ENCODE results near the gene FRMD5. TPM values are rescaled to one million over a fixed set of nuclear protein-coding genes. Genes with fewer than 3 reads are reported as not detected.

Gene FRMD5
- total and polyA plus RNA-seq, 2 experiments from 2014 or later = 5.9 to 10.1 TPM

DNA sequence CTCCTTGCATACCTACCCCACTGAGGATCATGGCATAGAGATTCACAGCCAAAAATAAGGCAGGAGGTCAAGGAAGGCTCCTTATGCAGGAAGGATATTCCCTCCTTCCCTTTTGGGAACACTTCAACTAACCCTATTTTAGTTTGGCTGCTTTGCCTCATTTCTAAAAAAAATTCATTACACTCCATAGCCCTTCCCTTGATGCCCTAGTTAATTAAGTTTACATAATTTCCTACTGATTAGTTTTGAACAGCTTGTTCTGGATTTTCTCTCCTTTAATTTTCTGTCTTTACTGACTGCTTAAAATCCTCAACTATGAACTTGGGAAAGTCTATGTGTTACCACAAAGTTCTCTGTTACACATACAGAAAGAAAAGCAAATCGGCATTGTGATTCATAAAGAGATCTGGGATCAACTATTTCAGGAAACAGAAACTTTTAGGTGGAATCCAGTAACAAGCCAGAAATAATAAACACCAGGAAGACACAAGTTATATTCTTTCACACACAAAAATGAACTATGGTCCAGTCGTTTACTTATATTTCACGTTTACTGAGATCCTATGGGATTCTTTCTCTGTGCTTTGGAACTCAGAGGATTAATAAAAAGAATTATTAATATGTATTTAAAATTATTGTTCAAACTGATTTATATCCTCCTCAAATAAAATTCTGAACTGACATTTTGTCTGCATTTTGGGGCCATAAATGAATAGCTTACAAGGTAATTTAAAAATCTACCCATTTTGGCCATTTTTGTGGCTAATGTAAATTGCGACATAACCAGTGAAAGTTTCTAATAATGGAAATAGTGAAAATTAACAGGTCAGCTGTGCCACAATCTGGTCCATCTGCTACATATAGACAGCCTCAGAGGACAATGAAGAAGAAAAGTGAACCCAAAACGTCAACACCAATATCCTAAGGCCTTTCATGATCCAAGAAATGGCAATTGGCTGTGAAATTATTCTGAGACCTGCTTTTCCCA, 113.8 kb downstream of the FRMD5 start:
- Histone ChIP-seq H3K9me2 (ENCODE audit: insufficient read depth) (no peaks in the 10 kb centered on the region), H4K20me1 (replicated peaks; ENCODE audit: insufficient read depth) (no peaks in the 10 kb centered on the region), H3K27ac (ENCODE audit: low read depth) (no peak overlapping the region), H3K4me3 (no peak overlapping the region), H3K36me3 (ENCODE audit: insufficient read depth) (no peaks in the 10 kb centered on the region), H3F3A (replicated peaks; ENCODE audit: low read depth) (no peaks in the 10 kb centered on the region), H2AFZ (no peak overlapping the region), H3K27me3 (ENCODE audit: insufficient read depth) (no peaks in the 10 kb centered on the region), H3K79me2 (replicated peaks; ENCODE audit: insufficient read depth) (no peaks in the 10 kb centered on the region), H3K4me2 (no peak overlapping the region), H3K4me1 (ENCODE audit: insufficient read depth) (no peaks in the 10 kb centered on the region)
- H3K36me3 Mint-ChIP-seq (ENCODE audit: low read depth) = 0 out of 3 replicates have a peak, but pooled peaks cover 3% of the 10 kb centered on the region
- H3K9me3 Mint-ChIP-seq = peaks cover 2% of the 10 kb centered on the region; the same call in 1 of the 3 replicates
- DNase-seq (ENCODE audit: low spot score) (no peak), ATAC-seq (no peak)
- no peak overlapping the region for H3K27ac Mint-ChIP-seq
- H3K27me3 Mint-ChIP-seq (ENCODE audit: insufficient read depth, low read depth, poor library complexity) = no peaks in the 10 kb centered on the region
- TF ChIP-seq STAT1 (IDR thresholded peaks at IDR 0.05; ENCODE audit: unreplicated experiment) (no peak), EZH2 (IDR thresholded peaks at IDR 0.05; ENCODE audit: low read depth, unreplicated experiment) (no peak), JUNB (IDR thresholded peaks at IDR 0.05; ENCODE audit: unreplicated experiment) (no peak)
- no peak overlapping the region for H3K4me3 Mint-ChIP-seq
- H3K4me1 Mint-ChIP-seq = peaks cover 3% of the 10 kb centered on the region; the same call in 1 of the 3 replicates

DNA sequence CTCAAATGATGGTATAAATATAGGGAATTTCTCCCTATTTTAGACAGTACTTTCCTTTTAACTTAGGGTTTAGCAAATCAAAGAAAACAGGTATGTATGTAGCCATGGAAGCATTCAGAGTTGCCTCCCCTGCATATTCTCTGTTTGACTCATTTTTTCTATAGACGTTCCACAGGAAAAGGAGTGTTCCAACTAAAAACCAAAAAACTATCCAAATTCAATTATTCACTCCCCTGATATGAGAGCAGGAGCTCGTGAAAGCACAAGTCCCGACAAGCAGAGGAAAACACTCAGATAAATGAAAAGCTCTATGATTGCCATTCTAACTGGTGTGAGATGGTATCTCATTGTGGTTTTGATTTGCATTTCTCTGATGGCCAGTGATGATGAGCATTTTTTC, 119.5 kb downstream of the FRMD5 start:
- H3K9me2 ChIP-seq (ENCODE audit: insufficient read depth) = no peaks in the 10 kb centered on the region
- ATAC-seq = no peak
- H3K4me1 ChIP-seq (ENCODE audit: insufficient read depth) = 0 out of 2 replicates have a peak, but pooled peaks cover 4% of the 10 kb centered on the region
- Mint-ChIP-seq H3K27ac (no peak overlapping the region), H3K27me3 (ENCODE audit: insufficient read depth, low read depth, poor library complexity) (no peaks in the 10 kb centered on the region), H3K4me3 (no peak overlapping the region), H3K9me3 (peaks cover 8% of the 10 kb centered on the region; the same call in 2 of the 3 replicates), H3K4me1 (peaks cover 2% of the 10 kb centered on the region; the same call in 1 of the 3 replicates), H3K36me3 (ENCODE audit: low read depth) (peaks cover 9% of the 10 kb centered on the region; the same call in 2 of the 3 replicates)
- no peaks in the 10 kb centered on the region for H3K27me3 ChIP-seq (ENCODE audit: insufficient read depth)
- no peaks in the 10 kb centered on the region for H3K79me2 ChIP-seq (replicated peaks; ENCODE audit: insufficient read depth)
- no peak overlapping the region for H3K4me3 ChIP-seq
- H3K27ac ChIP-seq (ENCODE audit: low read depth) = no peak overlapping the region
- no peaks in the 10 kb centered on the region for H3F3A ChIP-seq (replicated peaks; ENCODE audit: low read depth)
- H3K36me3 ChIP-seq (ENCODE audit: insufficient read depth) = no peaks in the 10 kb centered on the region
- DNase-seq (ENCODE audit: low spot score) = no peak
- H2AFZ ChIP-seq = no peak overlapping the region
- no peaks in the 10 kb centered on the region for H4K20me1 ChIP-seq (replicated peaks; ENCODE audit: insufficient read depth)
- H3K4me2 ChIP-seq = no peak overlapping the region
- TF ChIP-seq EZH2 (IDR thresholded peaks at IDR 0.05; ENCODE audit: low read depth, unreplicated experiment) (no peak), EZH2phosphoT487 (IDR thresholded peaks at IDR 0.05; ENCODE audit: unreplicated experiment) (no peak), CREB1 (CRISPR knock-in tag; IDR thresholded peaks at IDR 0.05; ENCODE audit: low read depth) (no peak), JUNB (IDR thresholded peaks at IDR 0.05; ENCODE audit: unreplicated experiment) (no peak), POLR2AphosphoS5 (IDR thresholded peaks at IDR 0.05; ENCODE audit: low read depth) (no peak), ZNF331 (CRISPR knock-in tag; IDR thresholded peaks at IDR 0.05; ENCODE audit: low read depth) (no peak), STAT1 (IDR thresholded peaks at IDR 0.05; ENCODE audit: unreplicated experiment) (no peak)

DNA sequence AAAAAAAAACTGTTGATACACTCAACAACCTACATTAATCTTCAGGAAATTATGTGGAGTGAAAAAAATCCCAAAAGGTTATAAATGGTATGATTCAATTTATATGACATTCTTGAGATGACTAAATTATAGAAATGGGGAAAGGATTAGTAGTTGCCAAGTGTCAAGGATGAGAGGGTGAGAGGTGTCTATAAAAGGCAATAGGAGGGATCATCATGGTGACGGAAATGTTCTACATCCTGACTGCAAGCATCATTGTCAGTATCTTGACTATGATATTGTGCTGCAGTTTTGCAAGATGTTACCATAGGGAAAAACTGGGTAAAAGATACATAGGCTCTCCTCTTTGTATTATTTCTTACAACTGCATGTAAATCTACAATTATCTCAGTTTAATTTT, 125.6 kb downstream of the FRMD5 start:
- Mint-ChIP-seq H3K36me3 (ENCODE audit: low read depth) (no peaks in the 10 kb centered on the region), H3K27ac (no peak overlapping the region), H3K9me3 (no peaks in the 10 kb centered on the region), H3K27me3 (ENCODE audit: insufficient read depth, low read depth, poor library complexity) (no peaks in the 10 kb centered on the region), H3K4me3 (no peak overlapping the region), H3K4me1 (peaks cover 5% of the 10 kb centered on the region; the same call in 2 of the 3 replicates)
- no peak overlapping the region for H2AFZ ChIP-seq
- no peak overlapping the region for H3K27ac ChIP-seq (ENCODE audit: low read depth)
- no peaks in the 10 kb centered on the region for H3K27me3 ChIP-seq (ENCODE audit: insufficient read depth)
- no peak for ATAC-seq
- H3K4me2 ChIP-seq = no peak overlapping the region
- 0 out of 2 replicates have a peak, but pooled peaks cover 4% of the 10 kb centered on the region for H4K20me1 ChIP-seq (replicated peaks; ENCODE audit: insufficient read depth)
- H3K4me1 ChIP-seq (ENCODE audit: insufficient read depth) = no peaks in the 10 kb centered on the region
- TF ChIP-seq EZH2phosphoT487 (IDR thresholded peaks at IDR 0.05; ENCODE audit: unreplicated experiment) = no peak
- TF ChIP-seq POLR2AphosphoS5 (IDR thresholded peaks at IDR 0.05; ENCODE audit: low read depth) = no peak
- TF ChIP-seq, protein P1, sequence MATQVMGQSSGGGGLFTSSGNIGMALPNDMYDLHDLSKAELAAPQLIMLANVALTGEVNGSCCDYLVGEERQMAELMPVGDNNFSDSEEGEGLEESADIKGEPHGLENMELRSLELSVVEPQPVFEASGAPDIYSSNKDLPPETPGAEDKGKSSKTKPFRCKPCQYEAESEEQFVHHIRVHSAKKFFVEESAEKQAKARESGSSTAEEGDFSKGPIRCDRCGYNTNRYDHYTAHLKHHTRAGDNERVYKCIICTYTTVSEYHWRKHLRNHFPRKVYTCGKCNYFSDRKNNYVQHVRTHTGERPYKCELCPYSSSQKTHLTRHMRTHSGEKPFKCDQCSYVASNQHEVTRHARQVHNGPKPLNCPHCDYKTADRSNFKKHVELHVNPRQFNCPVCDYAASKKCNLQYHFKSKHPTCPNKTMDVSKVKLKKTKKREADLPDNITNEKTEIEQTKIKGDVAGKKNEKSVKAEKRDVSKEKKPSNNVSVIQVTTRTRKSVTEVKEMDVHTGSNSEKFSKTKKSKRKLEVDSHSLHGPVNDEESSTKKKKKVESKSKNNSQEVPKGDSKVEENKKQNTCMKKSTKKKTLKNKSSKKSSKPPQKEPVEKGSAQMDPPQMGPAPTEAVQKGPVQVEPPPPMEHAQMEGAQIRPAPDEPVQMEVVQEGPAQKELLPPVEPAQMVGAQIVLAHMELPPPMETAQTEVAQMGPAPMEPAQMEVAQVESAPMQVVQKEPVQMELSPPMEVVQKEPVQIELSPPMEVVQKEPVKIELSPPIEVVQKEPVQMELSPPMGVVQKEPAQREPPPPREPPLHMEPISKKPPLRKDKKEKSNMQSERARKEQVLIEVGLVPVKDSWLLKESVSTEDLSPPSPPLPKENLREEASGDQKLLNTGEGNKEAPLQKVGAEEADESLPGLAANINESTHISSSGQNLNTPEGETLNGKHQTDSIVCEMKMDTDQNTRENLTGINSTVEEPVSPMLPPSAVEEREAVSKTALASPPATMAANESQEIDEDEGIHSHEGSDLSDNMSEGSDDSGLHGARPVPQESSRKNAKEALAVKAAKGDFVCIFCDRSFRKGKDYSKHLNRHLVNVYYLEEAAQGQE (IDR thresholded peaks at IDR 0.05; ENCODE audit: unreplicated experiment) = no peak
- no peak for TF ChIP-seq EZH2 (IDR thresholded peaks at IDR 0.05; ENCODE audit: low read depth, unreplicated experiment)
- no peak for TF ChIP-seq STAT1 (IDR thresholded peaks at IDR 0.05; ENCODE audit: unreplicated experiment)
- no peak for TF ChIP-seq CREB1 (CRISPR knock-in tag; IDR thresholded peaks at IDR 0.05; ENCODE audit: low read depth)
- TF ChIP-seq, protein P2, sequence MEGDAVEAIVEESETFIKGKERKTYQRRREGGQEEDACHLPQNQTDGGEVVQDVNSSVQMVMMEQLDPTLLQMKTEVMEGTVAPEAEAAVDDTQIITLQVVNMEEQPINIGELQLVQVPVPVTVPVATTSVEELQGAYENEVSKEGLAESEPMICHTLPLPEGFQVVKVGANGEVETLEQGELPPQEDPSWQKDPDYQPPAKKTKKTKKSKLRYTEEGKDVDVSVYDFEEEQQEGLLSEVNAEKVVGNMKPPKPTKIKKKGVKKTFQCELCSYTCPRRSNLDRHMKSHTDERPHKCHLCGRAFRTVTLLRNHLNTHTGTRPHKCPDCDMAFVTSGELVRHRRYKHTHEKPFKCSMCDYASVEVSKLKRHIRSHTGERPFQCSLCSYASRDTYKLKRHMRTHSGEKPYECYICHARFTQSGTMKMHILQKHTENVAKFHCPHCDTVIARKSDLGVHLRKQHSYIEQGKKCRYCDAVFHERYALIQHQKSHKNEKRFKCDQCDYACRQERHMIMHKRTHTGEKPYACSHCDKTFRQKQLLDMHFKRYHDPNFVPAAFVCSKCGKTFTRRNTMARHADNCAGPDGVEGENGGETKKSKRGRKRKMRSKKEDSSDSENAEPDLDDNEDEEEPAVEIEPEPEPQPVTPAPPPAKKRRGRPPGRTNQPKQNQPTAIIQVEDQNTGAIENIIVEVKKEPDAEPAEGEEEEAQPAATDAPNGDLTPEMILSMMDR (conservative IDR thresholded peaks at IDR 0.05; ENCODE audit: low read depth in 2 of 2) = no peak
- no peak for TF ChIP-seq ZNF114 (CRISPR knock-in tag; IDR thresholded peaks at IDR 0.05)
- no peak for TF ChIP-seq ZNF331 (CRISPR knock-in tag; IDR thresholded peaks at IDR 0.05; ENCODE audit: low read depth)
- TF ChIP-seq JUNB (IDR thresholded peaks at IDR 0.05; ENCODE audit: unreplicated experiment) = no peak
- no peaks in the 10 kb centered on the region for H3K9me2 ChIP-seq (ENCODE audit: insufficient read depth)
- H3K4me3 ChIP-seq = no peak overlapping the region
- no peaks in the 10 kb centered on the region for H3K79me2 ChIP-seq (replicated peaks; ENCODE audit: insufficient read depth)
- DNase-seq (ENCODE audit: low spot score) = no peak
- H3F3A ChIP-seq (replicated peaks; ENCODE audit: low read depth) = no peaks in the 10 kb centered on the region
- no peaks in the 10 kb centered on the region for H3K36me3 ChIP-seq (ENCODE audit: insufficient read depth)

Measured in GM23338 (cell line).